Measurements from ENCODE around the gene IQCM.

DNA sequence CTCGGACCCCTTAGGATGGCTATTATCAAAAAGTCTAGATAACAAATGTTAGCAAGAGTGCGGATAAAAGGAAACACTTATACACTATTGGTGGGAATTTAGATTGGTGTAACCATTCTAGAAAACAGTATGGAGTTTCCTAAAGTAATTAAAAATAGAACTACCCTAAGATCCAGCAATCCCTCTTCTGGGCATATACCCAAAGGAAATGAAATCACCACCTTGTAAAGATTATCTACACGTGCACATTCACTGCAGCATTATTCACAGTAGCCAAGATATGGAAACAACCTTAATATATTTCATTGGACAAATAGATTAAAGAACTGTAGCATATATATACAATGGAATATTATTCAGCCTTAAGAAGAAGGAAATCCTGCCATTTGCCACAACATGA is 462.4 kb downstream of the IQCM start:
- TF ChIP-seq, protein P1, sequence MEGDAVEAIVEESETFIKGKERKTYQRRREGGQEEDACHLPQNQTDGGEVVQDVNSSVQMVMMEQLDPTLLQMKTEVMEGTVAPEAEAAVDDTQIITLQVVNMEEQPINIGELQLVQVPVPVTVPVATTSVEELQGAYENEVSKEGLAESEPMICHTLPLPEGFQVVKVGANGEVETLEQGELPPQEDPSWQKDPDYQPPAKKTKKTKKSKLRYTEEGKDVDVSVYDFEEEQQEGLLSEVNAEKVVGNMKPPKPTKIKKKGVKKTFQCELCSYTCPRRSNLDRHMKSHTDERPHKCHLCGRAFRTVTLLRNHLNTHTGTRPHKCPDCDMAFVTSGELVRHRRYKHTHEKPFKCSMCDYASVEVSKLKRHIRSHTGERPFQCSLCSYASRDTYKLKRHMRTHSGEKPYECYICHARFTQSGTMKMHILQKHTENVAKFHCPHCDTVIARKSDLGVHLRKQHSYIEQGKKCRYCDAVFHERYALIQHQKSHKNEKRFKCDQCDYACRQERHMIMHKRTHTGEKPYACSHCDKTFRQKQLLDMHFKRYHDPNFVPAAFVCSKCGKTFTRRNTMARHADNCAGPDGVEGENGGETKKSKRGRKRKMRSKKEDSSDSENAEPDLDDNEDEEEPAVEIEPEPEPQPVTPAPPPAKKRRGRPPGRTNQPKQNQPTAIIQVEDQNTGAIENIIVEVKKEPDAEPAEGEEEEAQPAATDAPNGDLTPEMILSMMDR (IDR thresholded peaks at IDR 0.05) = no peak
- TF ChIP-seq POLR2A (IDR thresholded peaks at IDR 0.05) = no peak
